ENCODE data around the gene CSMD2. TPM values are rescaled to one million over a fixed set of nuclear protein-coding genes. Genes with fewer than 3 reads are reported as not detected.

The CSMD2 gene
- total and polyA plus RNA-seq, 2 experiments from 2014 or later, result 5.3 to 16.6 TPM

GRCh38 chr1:33529957-33530356, 635.1 kb downstream of the CSMD2 start:
- H3F3A ChIP-seq (replicated peaks; ENCODE audit: low read depth), result no peaks in the 10 kb centered on the region
- no peak overlapping the region for H3K27ac Mint-ChIP-seq
- TF ChIP-seq POLR2AphosphoS5 (IDR thresholded peaks at IDR 0.05; ENCODE audit: low read depth) (no peak), ZNF114 (CRISPR knock-in tag; IDR thresholded peaks at IDR 0.05) (no peak), CREB1 (CRISPR knock-in tag; IDR thresholded peaks at IDR 0.05; ENCODE audit: low read depth) (no peak), EZH2 (IDR thresholded peaks at IDR 0.05; ENCODE audit: low read depth, unreplicated experiment) (no peak), ETS1 (IDR thresholded peaks at IDR 0.05) (no peak), EZH2phosphoT487 (IDR thresholded peaks at IDR 0.05; ENCODE audit: unreplicated experiment) (no peak), NANOG (IDR thresholded peaks at IDR 0.05; ENCODE audit: borderline replicate concordance) (no peak), STAT1 (IDR thresholded peaks at IDR 0.05; ENCODE audit: unreplicated experiment) (no peak), REST (IDR thresholded peaks at IDR 0.05; ENCODE audit: unreplicated experiment) (no peak), CTCF (conservative IDR thresholded peaks at IDR 0.05; ENCODE audit: low read depth in 2 of 2) (no peak), ZNF462 (CRISPR knock-in tag; IDR thresholded peaks at IDR 0.05) (no peak)
- no peaks in the 10 kb centered on the region for H3K4me1 Mint-ChIP-seq
- no peak overlapping the region for H3K4me3 Mint-ChIP-seq
- DNase-seq (ENCODE audit: low spot score) (no peak), ATAC-seq (no peak)
- no peak overlapping the region for H2AFZ ChIP-seq
- H3K27me3 ChIP-seq (ENCODE audit: insufficient read depth), result no peaks in the 10 kb centered on the region
- H3K9me3 Mint-ChIP-seq, result no peaks in the 10 kb centered on the region; the same call in 1 of the 3 replicates
- H3K4me3 ChIP-seq, result no peak overlapping the region
- H4K20me1 ChIP-seq (replicated peaks; ENCODE audit: insufficient read depth), result no peaks in the 10 kb centered on the region
- H3K79me2 ChIP-seq (replicated peaks; ENCODE audit: insufficient read depth), result no peaks in the 10 kb centered on the region
- no peaks in the 10 kb centered on the region for H3K9me2 ChIP-seq (ENCODE audit: insufficient read depth)
- no peak overlapping the region for H3K27ac ChIP-seq (ENCODE audit: low read depth)
- peaks cover 7% of the 10 kb centered on the region for H3K27me3 Mint-ChIP-seq (ENCODE audit: insufficient read depth, low read depth, poor library complexity)
- H3K4me2 ChIP-seq, result no peak overlapping the region
- H3K36me3 ChIP-seq (ENCODE audit: insufficient read depth), result no peaks in the 10 kb centered on the region; the same call in 1 of the 2 replicates
- H3K4me1 ChIP-seq (ENCODE audit: insufficient read depth), result no peaks in the 10 kb centered on the region
- H3K36me3 Mint-ChIP-seq (ENCODE audit: low read depth), result peaks cover 8% of the 10 kb centered on the region; the same call in 1 of the 3 replicates
